A549 (cell line): ENCODE measurements around the gene SUCNR1. TPM values are rescaled to one million over a fixed set of nuclear protein-coding genes. Genes with fewer than 3 reads are reported as not detected.

Source experiments
- ATAC-seq, 2 experiments: fragments of 200-7000 bp in 1 of 2; fragments of >200 bp in 1 of 2; cut with Nextera tagmentation in 1 of 2; cut with Tn5 transposase in 1 of 2; 3 replicates each; pipeline versions ENCODE4 v1.8.0 to v1.9.1; 2018 to 2020; ENCODE audit warnings: mild to moderate bottlenecking in 1 of 2, moderate library complexity in 1 of 2
- CTCF ChIA-PET: fragments of 300-600 bp; sonication (Branson Sonifier 250); formaldehyde crosslinking; extraction: SDS; loops from one replicate; lab custom pipeline; 2021; ENCODE audit warnings: antibody characterized with exemption, inconsistent platforms; lab: Yijun Ruan, JAX
- POLR2A ChIA-PET: fragments of 350-600 bp; formaldehyde crosslinking; extraction: SDS; loops from one replicate; lab custom pipeline; 2021; ENCODE audit warnings: antibody characterized with exemption, inconsistent platforms; lab: Yijun Ruan, JAX
- DNase-seq, 2 experiments: peaks; one replicate each; pipeline versions ENCODE4 v3.0.0 to v3.0.0-alpha.2; 2011 to 2016; ENCODE audit warnings: low read depth in 1 of 2, low spot score in 1 of 2
- FAIRE-seq: peaks from 2 replicates; lab custom pipeline; 2011; peaks lifted over from hg19 to GRCh38; lab: Jason Lieb, UNC
- H3K27ac ChIP-seq, 2 experiments: fragments of >200 bp; sonication (Bioruptor Twin); formaldehyde crosslinking; 3 replicates each; pipeline ENCODE4 v1.5.1; 2016 to 2017
- H3K4me1 ChIP-seq: fragments of >200 bp; sonication (Bioruptor Twin); formaldehyde crosslinking; 3 replicates; pipeline ENCODE4 v1.6.1; 2016
- H3K4me2 ChIP-seq: fragments of >200 bp; sonication (Bioruptor Twin); formaldehyde crosslinking; 3 replicates; pipeline ENCODE4 v1.6.1; 2016
- H3K4me3 ChIP-seq: fragments of >200 bp; sonication (Bioruptor Twin); formaldehyde crosslinking; 3 replicates; pipeline ENCODE4 v1.5.1; 2016
- H3K9me3 ChIP-seq: fragments of >200 bp; sonication (Bioruptor Twin); formaldehyde crosslinking; 3 replicates; pipeline ENCODE4 v1.6.1; 2016
- ATOH8 ChIP-seq: fragments of 250-450 bp; sonication (Bioruptor Pico); IDR thresholded peaks from 2 replicates; pipeline ENCODE4 v1.5.0; 2020; ENCODE audit warnings: low read depth, mild to moderate bottlenecking, moderate library complexity
- CEBPB ChIP-seq, 2 experiments: fragments of >200 bp in 1 of 2; sonication (Bioruptor Twin) in 1 of 2; formaldehyde crosslinking in 1 of 2; IDR thresholded peaks; 2 replicates each; pipeline ENCODE4 v1.6.1; 2012 to 2016
- CHD2 ChIP-seq: fragments of 150-350 bp; IDR thresholded peaks from 2 replicates; pipeline ENCODE4 v1.6.1; 2014; ENCODE audit warnings: low read length; ENCODE audit not compliant: partially characterized antibody
- CTCF ChIP-seq: fragments of >200 bp; sonication (Bioruptor Twin); formaldehyde crosslinking; IDR thresholded peaks from 3 replicates; pipeline ENCODE4 v1.5.1; 2016
- EHMT2 ChIP-seq: fragments of 200-600 bp; sonication (generic); IDR thresholded peaks from 2 replicates; pipeline ENCODE4 v1.6.1; 2016; ENCODE audit warnings: antibody characterized with exemption, low read depth, mild to moderate bottlenecking, moderate library complexity
- FOSB ChIP-seq: fragments of 250-450 bp; sonication (Bioruptor Pico); IDR thresholded peaks from 2 replicates; pipeline ENCODE4 v1.5.0; 2020; ENCODE audit warnings: mild to moderate bottlenecking, moderate library complexity
- HDAC2 ChIP-seq: fragments of 200-600 bp; sonication (generic); IDR thresholded peaks from 2 replicates; pipeline ENCODE4 v1.6.1; 2016
- HEYL ChIP-seq: fragments of 250-450 bp; sonication (Bioruptor Pico); IDR thresholded peaks from 2 replicates; pipeline ENCODE4 v1.8.0; 2021; ENCODE audit warnings: mild to moderate bottlenecking, moderate library complexity
- HMGXB4 ChIP-seq: fragments of 250-450 bp; sonication (Bioruptor Pico); IDR thresholded peaks from 2 replicates; pipeline ENCODE4 v1.5.0; 2021; ENCODE audit warnings: mild to moderate bottlenecking, moderate library complexity, borderline replicate concordance
- HOXA7 ChIP-seq: fragments of 250-450 bp; sonication (Bioruptor Pico); IDR thresholded peaks from 2 replicates; pipeline ENCODE4 v1.5.0; 2020; ENCODE audit warnings: mild to moderate bottlenecking, moderate library complexity
- MAFK ChIP-seq: fragments of 450-650 bp; IDR thresholded peaks from 2 replicates; pipeline ENCODE4 v1.6.1; 2014; ENCODE audit not compliant: partially characterized antibody
- MAZ ChIP-seq: fragments of 150-350 bp; IDR thresholded peaks from 2 replicates; pipeline ENCODE4 v1.6.1; 2014; ENCODE audit warnings: antibody characterized with exemption, low read depth, low read length, borderline replicate concordance
- NFE2L2 ChIP-seq: fragments of 150-350 bp; conservative IDR thresholded peaks from 2 replicates; pipeline ENCODE4 v1.6.1; 2014; ENCODE audit warnings: low read length
- NPAS2 ChIP-seq: fragments of 250-450 bp; sonication (Bioruptor Pico); IDR thresholded peaks from 2 replicates; pipeline ENCODE4 v1.8.0; 2022; ENCODE audit warnings: mild to moderate bottlenecking, moderate library complexity, borderline replicate concordance
- PHF8 ChIP-seq: fragments of 200-600 bp; sonication (generic); IDR thresholded peaks from 2 replicates; pipeline ENCODE4 v1.6.1; 2016; ENCODE audit warnings: low read depth, mild to moderate bottlenecking, antibody characterized with exemption, moderate library complexity, borderline replicate concordance
- POLR2A ChIP-seq: IDR thresholded peaks from 2 replicates; pipeline ENCODE4 v1.6.1; 2012; ENCODE audit warnings: mild to moderate bottlenecking, low read length
- RARB ChIP-seq: fragments of 250-450 bp; sonication (Bioruptor Pico); IDR thresholded peaks from 2 replicates; pipeline ENCODE4 v1.8.0; 2021; ENCODE audit warnings: mild to moderate bottlenecking, moderate library complexity
- REST ChIP-seq: fragments of 200-600 bp; sonication (generic); IDR thresholded peaks from 2 replicates; pipeline ENCODE4 v1.6.1; 2016; ENCODE audit warnings: antibody characterized with exemption, mild to moderate bottlenecking, moderate library complexity
- RNF2 ChIP-seq: fragments of 200-600 bp; sonication (generic); IDR thresholded peaks from 2 replicates; pipeline ENCODE4 v1.6.1; 2016; ENCODE audit warnings: low read depth, mild to moderate bottlenecking, antibody characterized with exemption, moderate library complexity, borderline replicate concordance
- SMC3 ChIP-seq: fragments of >200 bp; sonication (Bioruptor Twin); formaldehyde crosslinking; IDR thresholded peaks from 3 replicates; pipeline ENCODE4 v1.6.1; 2018; ENCODE audit warnings: inconsistent platforms
- TFCP2L1 ChIP-seq: fragments of 250-450 bp; sonication (Bioruptor Pico); IDR thresholded peaks from 2 replicates; pipeline ENCODE4 v1.5.0; 2021; ENCODE audit warnings: mild to moderate bottlenecking
- USF2 ChIP-seq: fragments of 450-650 bp; IDR thresholded peaks from 2 replicates; pipeline ENCODE4 v1.6.1; 2014; ENCODE audit warnings: antibody characterized with exemption
- ZC3H11A ChIP-seq: fragments of 450-650 bp; IDR thresholded peaks from 2 replicates; pipeline ENCODE4 v1.6.1; 2014; ENCODE audit warnings: antibody characterized with exemption, mild to moderate bottlenecking
- ZFP36 ChIP-seq: fragments of 450-650 bp; IDR thresholded peaks from 2 replicates; pipeline ENCODE4 v1.6.1; 2014; ENCODE audit warnings: borderline replicate concordance; ENCODE audit not compliant: partially characterized antibody
- ZSCAN20 ChIP-seq: fragments of 250-450 bp; sonication (Bioruptor Pico); IDR thresholded peaks from 2 replicates; pipeline ENCODE4 v1.8.0; 2022; ENCODE audit warnings: mild to moderate bottlenecking, moderate library complexity
- WGBS: methylation state at CpG from one replicate; pipeline ENCODE4 v1.1.6; 2017; ENCODE audit errors: missing lambda C conversion rate; 5-methylcytosine and 5-hydroxymethylcytosine counted together
- polyA plus RNA-seq, 4 experiments: library from polyadenylated mRNA; depleted of rRNA in 3 of 4; stranded (reverse); fragments of >200 nt; fragmentation: RNase III in 1 of 4; extraction: RNeasy Plus Mini Kit Qiagen cat#74134 plus additional on column Dnase treatment in 1 of 4; gene quantifications; 2 replicates in 3 of 4; 3 replicates in 1 of 4; pipeline ENCODE4 v1.2.3, GENCODE V29; 2011 to 2017

SUCNR1 gene
- polyA plus RNA-seq, 2 of the 4 experiments (the other 2 are of a cell fraction): 0.27 to 1.4 TPM

GRCh38 chr3:151875759-151876158 lies 2.3 kb downstream of the SUCNR1 start:
- peak overlapping the region; percentile 48 to 65 for H3K27ac ChIP-seq
- 0 out of 3 replicates have a peak overlapping the region, but pooled peaks have one; percentile 3 for H3K4me3 ChIP-seq
- 22% methylated on average over 3 of the region's 3 CpGs for WGBS
- H3K4me2 ChIP-seq: peak overlapping the region; percentile 83
- ATAC-seq: peak; percentile 39 to 50; a peak in 4 of 6 replicates
- FAIRE-seq: no peak
- DNase-seq: peak in 1 of 2 experiments; percentile 55
- peaks cover 17% of the 10 kb centered on the region; the same call in 2 of the 3 replicates for H3K4me1 ChIP-seq
- ChIA-PET CTCF (no interaction called here), POLR2A (no interaction called here)
- H3K9me3 ChIP-seq: no peaks in the 10 kb centered on the region
- no peak for TF ChIP-seq CTCF
- peak; percentile 37 to 53; a peak in 1 of 4 replicates for TF ChIP-seq CEBPB (IDR thresholded peaks at IDR 0.05)
- no peak for TF ChIP-seq USF2
- TF ChIP-seq MAFK: peak; percentile 60
- 0 out of 2 replicates have a peak, but pooled peaks have one; percentile 18 for TF ChIP-seq NFE2L2

GRCh38 chr3:151877269-151877668 lies 3.8 kb downstream of the SUCNR1 start:
- peaks cover 17% of the 10 kb centered on the region; the same call in 2 of the 3 replicates for H3K4me1 ChIP-seq
- H3K4me3 ChIP-seq: no peak overlapping the region
- FAIRE-seq: peak; percentile 18
- 86% methylated on average over 2 of the region's 2 CpGs for WGBS
- no peak overlapping the region for H3K4me2 ChIP-seq
- TF ChIP-seq FOSB (CRISPR knock-in tag): no peak
- no peak for TF ChIP-seq SMC3
- no peak for TF ChIP-seq TFCP2L1 (CRISPR knock-in tag)
- no peak for TF ChIP-seq ZSCAN20 (CRISPR knock-in tag)
- no peak for TF ChIP-seq HEYL (CRISPR knock-in tag)
- TF ChIP-seq, all 56 proteins: peak for 0
- CTCF ChIA-PET: interaction anchor here (1.9 kb wide), 1 partner anchor 15 kb away, joined by 6 read pairs; no protein-coding TSS in a partner anchor
- no peak for ATAC-seq
- no peak overlapping the region for H3K27ac ChIP-seq
- no peaks in the 10 kb centered on the region for H3K9me3 ChIP-seq
- POLR2A ChIA-PET: no interaction called here
- DNase-seq: no peak

- peaks cover 17% of the 10 kb centered on the region; the same call in 2 of the 3 replicates for H3K4me1 ChIP-seq
- H3K9me3 ChIP-seq: no peaks in the 10 kb centered on the region
- ATAC-seq: no peak
- ChIA-PET POLR2A (no interaction called here), CTCF (interaction anchor here (1.9 kb wide), 1 partner anchor 14 kb away, joined by 6 read pairs; no protein-coding TSS in a partner anchor)
- no peak overlapping the region for H3K27ac ChIP-seq
- no peak for TF ChIP-seq POLR2A
- no peak for TF ChIP-seq MAZ
- no peak for TF ChIP-seq HOXA7
- TF ChIP-seq ZSCAN20 (CRISPR knock-in tag): no peak
- TF ChIP-seq NPAS2 (CRISPR knock-in tag): no peak
- TF ChIP-seq SMC3: no peak
- no peak for TF ChIP-seq HDAC2
- TF ChIP-seq HMGXB4: no peak
- no peak for TF ChIP-seq RARB
- no peak for TF ChIP-seq ATOH8 (CRISPR knock-in tag)
- no peak for TF ChIP-seq ZFP36
- TF ChIP-seq PHF8: no peak
- no peak for TF ChIP-seq ZC3H11A
- no peak for TF ChIP-seq RNF2
- no peak for TF ChIP-seq CHD2
- no peak for TF ChIP-seq REST
- no peak for TF ChIP-seq EHMT2
- H3K4me2 ChIP-seq: no peak overlapping the region
- DNase-seq: no peak
- no peak for FAIRE-seq
- 92% methylated on average over 3 of the region's 3 CpGs for WGBS
- H3K4me3 ChIP-seq: no peak overlapping the region
Measured at GRCh38 chr3:151878465-151878864, 5.0 kb downstream of the SUCNR1 start.
